ENCODE results near the gene AGBL4.

DNA sequence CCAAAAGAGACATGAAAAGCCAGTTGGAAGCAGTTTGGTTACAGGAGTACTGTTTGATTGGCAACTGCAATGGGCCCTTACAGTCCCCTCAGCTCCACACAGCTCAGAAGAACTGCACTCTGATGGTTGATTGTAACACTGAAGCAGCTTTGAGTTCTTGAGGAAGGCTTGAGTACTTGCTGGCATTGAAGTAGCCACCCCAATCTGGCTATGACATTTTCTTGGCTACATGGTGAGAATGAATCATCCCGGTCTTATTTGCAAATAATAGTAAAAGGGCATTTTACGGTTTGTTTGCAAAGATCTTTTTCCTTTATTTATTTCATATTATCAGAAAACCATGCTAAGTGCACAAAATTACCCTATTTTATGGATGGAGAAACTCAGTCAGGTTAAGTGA, 1087.3 kb downstream of the AGBL4 start:
- TF ChIP-seq, protein P1, sequence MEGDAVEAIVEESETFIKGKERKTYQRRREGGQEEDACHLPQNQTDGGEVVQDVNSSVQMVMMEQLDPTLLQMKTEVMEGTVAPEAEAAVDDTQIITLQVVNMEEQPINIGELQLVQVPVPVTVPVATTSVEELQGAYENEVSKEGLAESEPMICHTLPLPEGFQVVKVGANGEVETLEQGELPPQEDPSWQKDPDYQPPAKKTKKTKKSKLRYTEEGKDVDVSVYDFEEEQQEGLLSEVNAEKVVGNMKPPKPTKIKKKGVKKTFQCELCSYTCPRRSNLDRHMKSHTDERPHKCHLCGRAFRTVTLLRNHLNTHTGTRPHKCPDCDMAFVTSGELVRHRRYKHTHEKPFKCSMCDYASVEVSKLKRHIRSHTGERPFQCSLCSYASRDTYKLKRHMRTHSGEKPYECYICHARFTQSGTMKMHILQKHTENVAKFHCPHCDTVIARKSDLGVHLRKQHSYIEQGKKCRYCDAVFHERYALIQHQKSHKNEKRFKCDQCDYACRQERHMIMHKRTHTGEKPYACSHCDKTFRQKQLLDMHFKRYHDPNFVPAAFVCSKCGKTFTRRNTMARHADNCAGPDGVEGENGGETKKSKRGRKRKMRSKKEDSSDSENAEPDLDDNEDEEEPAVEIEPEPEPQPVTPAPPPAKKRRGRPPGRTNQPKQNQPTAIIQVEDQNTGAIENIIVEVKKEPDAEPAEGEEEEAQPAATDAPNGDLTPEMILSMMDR (IDR thresholded peaks at IDR 0.05) = no peak
- no peak for TF ChIP-seq POLR2A (IDR thresholded peaks at IDR 0.05)
